Stimulated activated memory B cell treated with anti-CD40 and anti-IgM and Interleukin-4, amounts not matched to agents 10 μg/mL and 1 μg/mL and 100 μg/mL, for 72 hours (primary cell): ENCODE results near the gene B3GNT9.

Experiments
- ATAC-seq: fragments of 150-1000 bp; cut with Tn5 transposase; 2 replicates; pipeline ENCODE4 v1.10.0; 2021
- H3K27ac Mint-ChIP-seq: one replicate; pipeline ENCODE4 v1.8.0; 2022; ENCODE audit warnings: mild to moderate bottlenecking, mixed read lengths
- H3K27me3 Mint-ChIP-seq: one replicate; pipeline ENCODE4 v1.8.0; 2022; ENCODE audit warnings: mixed read lengths
- H3K36me3 Mint-ChIP-seq: one replicate; pipeline ENCODE4 v1.8.0; 2022; ENCODE audit warnings: mixed read lengths
- H3K4me1 Mint-ChIP-seq: one replicate; pipeline ENCODE4 v1.8.0; 2022; ENCODE audit warnings: mixed read lengths
- H3K4me3 Mint-ChIP-seq: one replicate; pipeline ENCODE4 v1.8.0; 2022; ENCODE audit warnings: mild to moderate bottlenecking, moderate library complexity, mixed read lengths
- H3K9me3 Mint-ChIP-seq: one replicate; pipeline ENCODE4 v1.8.0; 2022; ENCODE audit warnings: mixed read lengths

Gene B3GNT9

GRCh38 chr16:67150833-67151396, at the start of gene B3GNT9:
Gene B3GNT9, minus strand, starts transcription at chr16:67150998. Its CDS starts 513 bp downstream, at chr16:67150485.
- Mint-ChIP-seq H3K36me3 (peaks cover 36% of the 10 kb centered on the region), H3K27me3 (peaks cover 29% of the 10 kb centered on the region), H3K4me3 (peak within 1 kb of the TSS; percentile 76), H3K27ac (peak within 1 kb of the TSS; percentile 30), H3K4me1 (peaks cover 33% of the 10 kb centered on the region), H3K9me3 (no peaks in the 10 kb centered on the region)
- peak; percentile 52 for ATAC-seq

GRCh38 chr16:67200491-67200890, 49.7 kb upstream of the B3GNT9 start:
- no peak for ATAC-seq
- Mint-ChIP-seq H3K27me3 (no peaks in the 10 kb centered on the region), H3K4me1 (peaks cover 33% of the 10 kb centered on the region), H3K4me3 (no peak overlapping the region), H3K36me3 (peaks cover 37% of the 10 kb centered on the region), H3K9me3 (no peaks in the 10 kb centered on the region), H3K27ac (no peak overlapping the region)

GRCh38 chr16:67199808-67200198, 49.0 kb upstream of the B3GNT9 start:
- Mint-ChIP-seq H3K4me3 (peak overlapping the region; percentile 42), H3K4me1 (peaks cover 39% of the 10 kb centered on the region), H3K36me3 (peaks cover 44% of the 10 kb centered on the region), H3K9me3 (no peaks in the 10 kb centered on the region), H3K27me3 (no peaks in the 10 kb centered on the region), H3K27ac (no peak overlapping the region)
- peak; percentile 5 for ATAC-seq

GRCh38 chr16:67199011-67199807, 48.4 kb upstream of the B3GNT9 start, which contains the start of gene ELMO3:
Gene ELMO3, plus strand, starts transcription at chr16:67199131. Its CDS starts 196 bp downstream, at chr16:67199327.
- Mint-ChIP-seq H3K4me1 (peaks cover 45% of the 10 kb centered on the region), H3K27ac (no peak within 1 kb of the TSS), H3K36me3 (peaks cover 47% of the 10 kb centered on the region), H3K9me3 (no peaks in the 10 kb centered on the region), H3K27me3 (no peaks in the 10 kb centered on the region), H3K4me3 (peak within 1 kb of the TSS; percentile 11)
- ATAC-seq, result peak; percentile 45

GRCh38 chr16:67198238-67198734, 47.5 kb upstream of the B3GNT9 start:
- no peak for ATAC-seq
- H3K9me3 Mint-ChIP-seq, result no peaks in the 10 kb centered on the region
- H3K36me3 Mint-ChIP-seq, result peaks cover 47% of the 10 kb centered on the region
- H3K27me3 Mint-ChIP-seq, result no peaks in the 10 kb centered on the region
- H3K4me3 Mint-ChIP-seq, result no peak overlapping the region
- H3K27ac Mint-ChIP-seq, result no peak overlapping the region
- peaks cover 55% of the 10 kb centered on the region for H3K4me1 Mint-ChIP-seq

DNA sequence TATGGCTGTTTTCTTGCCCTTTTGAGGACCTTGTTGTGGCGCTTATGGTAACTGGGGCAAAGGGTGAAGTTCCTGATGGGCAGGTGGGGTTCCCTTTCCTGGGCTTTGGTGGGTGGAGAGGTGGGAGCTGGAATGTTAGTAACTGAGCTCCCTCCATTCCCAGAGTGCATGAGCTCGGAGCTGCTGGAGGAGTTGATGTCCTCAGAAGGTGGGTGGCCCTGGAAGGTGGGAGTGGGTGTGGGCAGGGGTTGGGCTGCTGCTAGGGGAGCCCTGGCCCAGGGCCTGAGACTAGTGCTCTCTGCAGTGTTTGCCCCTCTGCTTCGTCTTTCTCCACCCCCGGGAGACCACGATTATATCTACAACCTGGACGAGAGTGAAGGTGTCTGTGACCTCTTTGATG, 46.9 kb upstream of the B3GNT9 start:
- H3K4me1 Mint-ChIP-seq, result peaks cover 60% of the 10 kb centered on the region
- H3K4me3 Mint-ChIP-seq, result no peak overlapping the region
- ATAC-seq, result no peak
- H3K27ac Mint-ChIP-seq, result no peak overlapping the region
- no peaks in the 10 kb centered on the region for H3K27me3 Mint-ChIP-seq
- no peaks in the 10 kb centered on the region for H3K9me3 Mint-ChIP-seq
- H3K36me3 Mint-ChIP-seq, result peaks cover 47% of the 10 kb centered on the region

- peaks cover 65% of the 10 kb centered on the region for H3K4me1 Mint-ChIP-seq
- H3K4me3 Mint-ChIP-seq, result no peak overlapping the region
- no peaks in the 10 kb centered on the region for H3K9me3 Mint-ChIP-seq
- H3K36me3 Mint-ChIP-seq, result peaks cover 47% of the 10 kb centered on the region
- ATAC-seq, result no peak
- no peak overlapping the region for H3K27ac Mint-ChIP-seq
- H3K27me3 Mint-ChIP-seq, result no peaks in the 10 kb centered on the region
Observed at GRCh38 chr16:67196881-67197280, 46.1 kb upstream of the B3GNT9 start.

DNA sequence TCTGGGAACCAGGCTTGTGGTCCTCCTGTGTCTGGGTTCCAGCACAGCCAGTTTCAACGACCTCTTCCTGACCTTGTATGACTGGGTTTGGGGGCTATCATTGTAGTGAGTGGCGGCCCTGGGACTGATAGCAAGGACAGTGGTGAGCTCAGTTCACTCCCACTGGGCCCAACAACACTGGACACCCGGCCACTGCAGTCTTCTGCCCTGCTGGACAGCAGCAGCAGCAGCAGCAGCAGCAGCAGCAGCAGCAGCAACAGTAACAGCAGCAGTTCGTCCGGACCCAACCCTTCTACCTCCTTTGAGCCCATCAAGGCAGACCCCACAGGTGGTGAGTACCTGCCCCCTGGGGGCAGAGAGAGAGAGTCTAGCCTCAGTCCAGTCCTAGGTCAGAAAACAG, 44.9 kb upstream of the B3GNT9 start:
- Mint-ChIP-seq H3K27ac (peak overlapping the region; percentile 1), H3K4me1 (peaks cover 74% of the 10 kb centered on the region), H3K27me3 (no peaks in the 10 kb centered on the region), H3K36me3 (peaks cover 47% of the 10 kb centered on the region), H3K4me3 (no peak overlapping the region), H3K9me3 (no peaks in the 10 kb centered on the region)
- ATAC-seq, result no peak

DNA sequence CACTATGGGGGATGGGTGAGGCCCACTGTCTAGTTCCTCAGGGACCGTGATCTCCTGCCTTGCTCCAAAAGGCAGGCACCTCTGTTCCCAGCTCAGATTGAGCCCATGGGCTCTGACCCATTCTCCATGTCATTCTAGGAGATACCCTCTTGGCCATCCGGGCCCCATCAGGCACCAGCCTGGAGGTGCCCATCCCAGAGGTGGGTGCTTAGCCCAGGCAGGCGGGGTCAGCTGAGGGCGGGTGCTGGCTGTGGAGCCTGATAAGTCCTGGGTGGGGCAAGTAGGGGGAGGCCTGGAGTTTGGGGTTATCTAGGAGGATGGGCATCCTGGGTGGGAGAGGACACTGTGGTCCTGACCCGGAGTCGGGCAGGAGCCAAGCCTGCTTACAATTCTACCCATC, 43.5 kb upstream of the B3GNT9 start:
- H3K27ac Mint-ChIP-seq, result peak overlapping the region; percentile 84
- peaks cover 67% of the 10 kb centered on the region for H3K4me1 Mint-ChIP-seq
- H3K4me3 Mint-ChIP-seq, result peak overlapping the region; percentile 80
- no peaks in the 10 kb centered on the region for H3K9me3 Mint-ChIP-seq
- no peak for ATAC-seq
- H3K27me3 Mint-ChIP-seq, result no peaks in the 10 kb centered on the region
- peaks cover 37% of the 10 kb centered on the region for H3K36me3 Mint-ChIP-seq

- H3K36me3 Mint-ChIP-seq, result peaks cover 35% of the 10 kb centered on the region
- H3K27me3 Mint-ChIP-seq, result peaks cover under 1% of the 10 kb centered on the region
- no peak for ATAC-seq
- peak overlapping the region; percentile 80 for H3K4me3 Mint-ChIP-seq
- peak overlapping the region; percentile 84 for H3K27ac Mint-ChIP-seq
- H3K9me3 Mint-ChIP-seq, result no peaks in the 10 kb centered on the region
- peaks cover 65% of the 10 kb centered on the region for H3K4me1 Mint-ChIP-seq
Observed at GRCh38 chr16:67193536-67193935, 42.7 kb upstream of the B3GNT9 start.

GRCh38 chr16:67192781-67193361, 42.1 kb upstream of the B3GNT9 start:
- peaks cover 8% of the 10 kb centered on the region for H3K27me3 Mint-ChIP-seq
- peaks cover 29% of the 10 kb centered on the region for H3K36me3 Mint-ChIP-seq
- peak overlapping the region; percentile 80 for H3K4me3 Mint-ChIP-seq
- H3K27ac Mint-ChIP-seq, result peak overlapping the region; percentile 84
- no peaks in the 10 kb centered on the region for H3K9me3 Mint-ChIP-seq
- ATAC-seq, result no peak
- peaks cover 58% of the 10 kb centered on the region for H3K4me1 Mint-ChIP-seq

GRCh38 chr16:67191995-67192681, 41.3 kb upstream of the B3GNT9 start, which contains the start of gene E2F4:
Gene E2F4, plus strand, starts transcription at chr16:67192155. Its CDS starts 73 bp downstream, at chr16:67192228.
- Mint-ChIP-seq H3K36me3 (peaks cover 25% of the 10 kb centered on the region), H3K4me1 (peaks cover 57% of the 10 kb centered on the region), H3K4me3 (peak within 1 kb of the TSS; percentile 80), H3K27ac (peak within 1 kb of the TSS; percentile 84), H3K27me3 (peaks cover 15% of the 10 kb centered on the region), H3K9me3 (no peaks in the 10 kb centered on the region)
- peak; percentile 98 for ATAC-seq

GRCh38 chr16:67191411-67191994, 40.7 kb upstream of the B3GNT9 start:
- H3K4me1 Mint-ChIP-seq, result peaks cover 52% of the 10 kb centered on the region
- no peaks in the 10 kb centered on the region for H3K9me3 Mint-ChIP-seq
- peak overlapping the region; percentile 80 for H3K4me3 Mint-ChIP-seq
- peaks cover 21% of the 10 kb centered on the region for H3K27me3 Mint-ChIP-seq
- H3K27ac Mint-ChIP-seq, result peak overlapping the region; percentile 84
- ATAC-seq, result no peak
- peaks cover 19% of the 10 kb centered on the region for H3K36me3 Mint-ChIP-seq

DNA sequence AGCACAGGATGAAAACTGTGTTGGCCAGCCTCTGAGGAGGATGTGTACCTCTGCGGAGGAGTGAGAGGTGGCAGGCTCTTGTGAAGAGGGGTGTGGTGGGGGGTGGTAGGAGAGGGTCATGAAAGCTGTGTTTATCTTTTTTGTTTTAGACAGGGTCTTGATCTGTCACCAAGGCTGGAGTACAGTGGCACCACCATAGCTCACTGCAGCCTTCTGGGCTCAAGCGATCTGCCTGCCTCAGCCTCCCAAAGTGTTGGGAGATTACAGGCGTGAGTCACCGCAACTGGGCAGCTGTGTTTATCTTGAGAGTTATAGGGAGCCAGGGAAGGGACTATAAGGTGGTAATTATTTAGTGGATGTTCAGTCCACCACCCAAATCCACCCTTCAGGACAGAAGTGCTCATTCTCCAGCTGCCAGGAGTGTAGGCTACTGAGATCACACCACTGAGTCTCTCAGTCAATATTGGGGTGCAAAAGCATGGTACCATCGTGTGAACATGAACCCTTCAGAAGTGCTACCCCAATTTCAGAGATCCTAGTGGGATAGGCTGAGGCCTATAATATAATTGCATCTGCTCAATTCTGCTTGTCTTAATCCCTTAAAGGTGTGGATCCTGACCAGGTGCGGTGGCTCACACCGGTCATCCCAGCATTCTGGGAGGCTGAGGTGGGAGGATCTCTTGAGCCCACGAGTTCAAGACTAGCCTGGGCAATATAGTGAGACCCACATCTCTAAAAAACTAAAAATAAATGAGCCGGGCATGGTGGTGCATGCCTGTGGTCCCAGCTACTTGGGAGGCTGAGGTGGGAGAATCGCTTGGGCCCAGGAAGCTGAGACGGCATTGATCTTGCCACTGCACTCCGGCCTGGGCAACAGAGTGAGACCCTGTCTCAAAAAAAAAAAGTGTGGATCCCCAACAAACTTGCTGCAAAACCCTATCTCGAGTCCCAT, 39.9 kb upstream of the B3GNT9 start:
- peak overlapping the region; percentile 84 for H3K27ac Mint-ChIP-seq
- ATAC-seq, result no peak
- peaks cover 21% of the 10 kb centered on the region for H3K27me3 Mint-ChIP-seq
- no peak overlapping the region for H3K4me3 Mint-ChIP-seq
- no peaks in the 10 kb centered on the region for H3K9me3 Mint-ChIP-seq
- peaks cover 12% of the 10 kb centered on the region for H3K36me3 Mint-ChIP-seq
- H3K4me1 Mint-ChIP-seq, result peaks cover 44% of the 10 kb centered on the region
